ENCODE measurements around the gene APOB. TPM values are rescaled to one million over a fixed set of nuclear protein-coding genes. Genes with fewer than 3 reads are reported as not detected.

APOB gene, protein sequence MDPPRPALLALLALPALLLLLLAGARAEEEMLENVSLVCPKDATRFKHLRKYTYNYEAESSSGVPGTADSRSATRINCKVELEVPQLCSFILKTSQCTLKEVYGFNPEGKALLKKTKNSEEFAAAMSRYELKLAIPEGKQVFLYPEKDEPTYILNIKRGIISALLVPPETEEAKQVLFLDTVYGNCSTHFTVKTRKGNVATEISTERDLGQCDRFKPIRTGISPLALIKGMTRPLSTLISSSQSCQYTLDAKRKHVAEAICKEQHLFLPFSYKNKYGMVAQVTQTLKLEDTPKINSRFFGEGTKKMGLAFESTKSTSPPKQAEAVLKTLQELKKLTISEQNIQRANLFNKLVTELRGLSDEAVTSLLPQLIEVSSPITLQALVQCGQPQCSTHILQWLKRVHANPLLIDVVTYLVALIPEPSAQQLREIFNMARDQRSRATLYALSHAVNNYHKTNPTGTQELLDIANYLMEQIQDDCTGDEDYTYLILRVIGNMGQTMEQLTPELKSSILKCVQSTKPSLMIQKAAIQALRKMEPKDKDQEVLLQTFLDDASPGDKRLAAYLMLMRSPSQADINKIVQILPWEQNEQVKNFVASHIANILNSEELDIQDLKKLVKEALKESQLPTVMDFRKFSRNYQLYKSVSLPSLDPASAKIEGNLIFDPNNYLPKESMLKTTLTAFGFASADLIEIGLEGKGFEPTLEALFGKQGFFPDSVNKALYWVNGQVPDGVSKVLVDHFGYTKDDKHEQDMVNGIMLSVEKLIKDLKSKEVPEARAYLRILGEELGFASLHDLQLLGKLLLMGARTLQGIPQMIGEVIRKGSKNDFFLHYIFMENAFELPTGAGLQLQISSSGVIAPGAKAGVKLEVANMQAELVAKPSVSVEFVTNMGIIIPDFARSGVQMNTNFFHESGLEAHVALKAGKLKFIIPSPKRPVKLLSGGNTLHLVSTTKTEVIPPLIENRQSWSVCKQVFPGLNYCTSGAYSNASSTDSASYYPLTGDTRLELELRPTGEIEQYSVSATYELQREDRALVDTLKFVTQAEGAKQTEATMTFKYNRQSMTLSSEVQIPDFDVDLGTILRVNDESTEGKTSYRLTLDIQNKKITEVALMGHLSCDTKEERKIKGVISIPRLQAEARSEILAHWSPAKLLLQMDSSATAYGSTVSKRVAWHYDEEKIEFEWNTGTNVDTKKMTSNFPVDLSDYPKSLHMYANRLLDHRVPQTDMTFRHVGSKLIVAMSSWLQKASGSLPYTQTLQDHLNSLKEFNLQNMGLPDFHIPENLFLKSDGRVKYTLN (N-terminal part only)
- total RNA-seq = under 0.01 TPM in 1 of 2 replicates, not detected in the other

DNA sequence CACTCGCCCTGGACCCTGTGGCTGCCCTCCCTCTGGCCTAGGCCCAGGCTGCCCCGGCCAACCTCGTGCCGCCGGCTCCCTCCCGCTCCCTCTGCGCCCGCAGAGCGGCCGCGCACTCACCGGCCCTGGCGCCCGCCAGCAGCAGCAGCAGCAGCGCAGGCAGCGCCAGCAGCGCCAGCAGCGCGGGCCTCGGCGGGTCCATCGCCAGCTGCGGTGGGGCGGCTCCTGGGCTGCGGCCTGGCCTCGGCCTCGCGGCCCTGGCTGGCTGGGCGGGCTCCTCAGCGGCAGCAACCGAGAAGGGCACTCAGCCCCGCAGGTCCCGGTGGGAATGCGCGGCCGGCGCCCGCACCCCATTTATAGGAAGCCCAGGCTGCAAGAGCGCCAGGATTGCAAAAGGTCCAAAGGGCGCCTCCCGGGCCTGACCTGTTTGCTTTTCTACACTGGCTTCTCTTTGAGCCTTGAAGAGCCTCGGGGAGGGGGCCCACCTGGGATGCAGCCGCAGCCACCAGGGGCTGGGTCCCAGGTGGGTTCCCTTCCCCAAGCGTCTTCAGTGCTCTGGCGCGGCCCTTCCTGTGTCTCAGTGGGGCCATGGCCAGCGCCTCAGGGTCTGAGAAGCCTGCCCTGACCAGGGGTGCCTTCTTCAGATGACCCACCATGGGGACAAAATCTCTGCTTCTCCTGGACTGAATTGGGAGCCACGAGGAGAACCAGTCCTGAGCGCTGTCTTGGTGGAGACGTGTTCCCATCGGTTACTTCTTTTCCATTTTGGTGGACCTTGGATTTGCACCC, at the start of gene APOB:
Gene APOB, minus strand, starts transcription at position 330 of the 789 bp plus-strand sequence. Its CDS starts 128 bp downstream, at position 202.

Other genes with a start within 250 kb of the APOB start
- 16.2 and 16.3 TPM in 2 replicates for gene LDAH, start 221.0 kb downstream of the APOB start, total RNA-seq
- gene TDRD15, start 79.9 kb upstream of the APOB start, total RNA-seq = not detected in 2 replicates

All from mesangial cell (primary cell).